GM12801 (cell line): Measurements from ENCODE around the gene TYSND1.

Experiments
- TF ChIP-seq, protein P1 (sequence below): IDR thresholded peaks from one replicate; pipeline ENCODE4 v1.5.1; 2011; ENCODE audit warnings: control low read depth; ENCODE audit not compliant: insufficient read length; ENCODE audit errors: extremely low read depth

Gene TYSND1

DNA sequence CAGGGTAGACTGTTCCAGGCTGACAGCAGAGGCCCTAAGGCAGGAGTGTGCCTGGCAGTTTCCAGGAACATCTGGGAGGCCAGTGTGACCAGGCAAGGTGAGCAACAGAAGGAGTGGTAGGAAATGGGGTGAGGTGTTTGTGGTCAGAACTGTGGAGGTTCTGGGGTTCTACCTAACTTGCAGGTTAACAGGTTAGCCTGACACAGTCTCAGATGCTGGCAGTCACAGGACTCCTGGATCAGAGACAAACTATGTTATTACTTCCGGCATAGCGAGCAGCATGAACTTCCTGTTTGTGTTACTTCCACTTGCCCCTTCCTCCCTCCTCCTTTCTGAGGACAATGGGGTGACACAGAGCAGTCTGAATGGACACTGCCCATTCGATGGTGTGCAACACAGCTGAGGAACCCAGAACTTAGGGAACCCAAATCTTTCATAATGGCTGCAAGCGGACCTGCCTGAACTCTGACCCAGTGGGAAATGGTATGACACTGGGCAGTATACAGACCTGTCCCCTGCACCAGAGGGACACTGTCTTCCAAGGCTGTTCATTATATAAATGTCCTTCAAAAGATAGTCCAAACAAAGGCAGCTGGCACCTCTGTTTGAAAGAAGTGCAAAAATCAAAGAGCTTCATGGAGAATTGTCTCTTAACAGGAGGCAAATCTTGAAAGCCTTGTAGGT, 27.7 kb upstream of the TYSND1 start:
- TF ChIP-seq, protein P1, sequence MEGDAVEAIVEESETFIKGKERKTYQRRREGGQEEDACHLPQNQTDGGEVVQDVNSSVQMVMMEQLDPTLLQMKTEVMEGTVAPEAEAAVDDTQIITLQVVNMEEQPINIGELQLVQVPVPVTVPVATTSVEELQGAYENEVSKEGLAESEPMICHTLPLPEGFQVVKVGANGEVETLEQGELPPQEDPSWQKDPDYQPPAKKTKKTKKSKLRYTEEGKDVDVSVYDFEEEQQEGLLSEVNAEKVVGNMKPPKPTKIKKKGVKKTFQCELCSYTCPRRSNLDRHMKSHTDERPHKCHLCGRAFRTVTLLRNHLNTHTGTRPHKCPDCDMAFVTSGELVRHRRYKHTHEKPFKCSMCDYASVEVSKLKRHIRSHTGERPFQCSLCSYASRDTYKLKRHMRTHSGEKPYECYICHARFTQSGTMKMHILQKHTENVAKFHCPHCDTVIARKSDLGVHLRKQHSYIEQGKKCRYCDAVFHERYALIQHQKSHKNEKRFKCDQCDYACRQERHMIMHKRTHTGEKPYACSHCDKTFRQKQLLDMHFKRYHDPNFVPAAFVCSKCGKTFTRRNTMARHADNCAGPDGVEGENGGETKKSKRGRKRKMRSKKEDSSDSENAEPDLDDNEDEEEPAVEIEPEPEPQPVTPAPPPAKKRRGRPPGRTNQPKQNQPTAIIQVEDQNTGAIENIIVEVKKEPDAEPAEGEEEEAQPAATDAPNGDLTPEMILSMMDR = no peak

DNA sequence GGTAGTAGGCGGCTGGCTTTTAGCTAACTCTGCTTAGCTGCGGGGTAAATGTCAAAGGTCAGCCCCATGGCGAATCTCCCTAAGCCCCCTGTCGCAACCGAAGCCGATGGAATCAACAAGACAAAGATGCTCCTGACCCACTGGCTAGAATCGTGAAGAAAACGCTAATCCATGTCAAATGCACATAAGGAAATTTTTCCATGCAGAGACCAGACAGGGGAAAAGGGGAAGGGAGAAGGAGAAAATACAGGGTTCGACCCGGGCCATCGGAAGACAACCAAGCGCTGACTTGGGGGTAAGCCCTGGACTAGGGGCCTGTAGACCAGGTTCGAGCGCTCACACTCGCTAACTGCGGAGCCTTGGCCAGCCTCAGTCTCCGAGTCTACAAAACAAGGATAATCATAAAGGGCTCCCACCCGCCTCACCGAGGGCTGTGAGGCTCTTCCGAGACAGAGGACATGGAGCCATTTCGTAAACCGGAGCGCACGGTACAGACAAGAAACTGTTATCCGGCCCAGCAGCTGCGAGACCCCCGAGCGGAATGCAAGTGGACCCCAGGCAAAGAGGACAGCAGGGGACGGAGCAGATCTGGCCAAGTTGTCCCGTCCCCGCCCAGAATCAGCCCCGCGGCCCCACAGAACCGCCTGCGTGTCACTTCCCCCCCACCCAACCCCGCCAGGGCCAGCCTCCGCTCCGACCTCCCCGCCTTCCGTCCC, 23.3 kb upstream of the TYSND1 start:
- TF ChIP-seq, protein P1 = no peak

DNA sequence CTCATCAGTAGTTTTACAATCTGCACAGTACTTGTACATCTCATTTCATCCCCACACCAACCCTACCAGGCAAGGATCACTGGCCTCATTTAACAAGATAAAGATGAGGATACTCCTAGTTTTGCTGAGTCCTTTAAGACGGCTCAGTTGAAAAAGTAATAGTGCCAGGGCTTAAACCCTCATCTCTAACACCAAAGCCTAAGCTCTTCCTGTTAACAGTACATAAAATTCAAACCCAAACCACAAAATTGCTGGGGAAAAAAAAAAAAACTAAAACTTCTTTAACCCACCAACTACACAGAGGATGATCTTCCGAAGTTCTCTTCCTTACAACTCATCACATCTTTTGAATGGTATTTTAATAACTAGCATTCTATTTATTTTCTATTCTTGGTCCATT, 22.5 kb upstream of the TYSND1 start:
- TF ChIP-seq, protein P1 = no peak

DNA sequence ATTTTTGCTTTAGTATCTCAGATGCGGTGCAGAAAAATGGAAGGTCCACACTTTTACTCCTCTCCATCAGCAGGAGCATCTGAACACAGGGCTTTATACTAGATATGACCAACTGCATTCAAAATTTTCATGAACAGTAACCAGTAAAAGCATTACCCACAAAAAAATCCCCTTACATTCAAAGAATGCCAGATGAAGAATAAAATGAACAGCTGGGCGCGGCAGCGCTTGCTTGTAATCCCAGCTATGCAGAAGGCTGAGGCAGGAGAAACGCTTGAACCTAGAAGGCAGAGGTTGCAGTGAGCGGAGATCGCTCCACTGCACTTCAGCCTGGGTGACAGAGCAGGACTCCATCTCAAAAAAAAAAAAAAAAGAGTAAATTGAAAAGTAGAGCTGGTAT, 20.7 kb upstream of the TYSND1 start:
- TF ChIP-seq, protein P1 = no peak

DNA sequence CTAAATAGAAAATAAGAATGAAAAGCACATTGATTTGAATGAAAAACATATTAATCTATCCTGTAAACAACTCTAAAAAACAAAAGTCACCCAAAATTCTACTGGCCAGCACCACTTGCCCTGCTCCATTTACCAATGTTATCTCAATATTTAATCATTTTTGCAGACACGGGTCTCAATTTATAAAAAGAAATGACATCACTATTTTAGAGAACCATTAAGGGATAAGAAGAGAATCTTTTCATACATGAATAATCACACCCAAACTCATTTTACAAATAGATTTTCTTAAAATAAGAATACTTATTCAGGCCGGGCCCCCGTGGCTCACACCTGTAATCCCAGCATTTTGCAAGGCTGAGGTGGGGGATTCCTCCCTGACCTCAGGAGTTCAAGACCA, 19.9 kb upstream of the TYSND1 start:
- TF ChIP-seq, protein P1 = no peak

DNA sequence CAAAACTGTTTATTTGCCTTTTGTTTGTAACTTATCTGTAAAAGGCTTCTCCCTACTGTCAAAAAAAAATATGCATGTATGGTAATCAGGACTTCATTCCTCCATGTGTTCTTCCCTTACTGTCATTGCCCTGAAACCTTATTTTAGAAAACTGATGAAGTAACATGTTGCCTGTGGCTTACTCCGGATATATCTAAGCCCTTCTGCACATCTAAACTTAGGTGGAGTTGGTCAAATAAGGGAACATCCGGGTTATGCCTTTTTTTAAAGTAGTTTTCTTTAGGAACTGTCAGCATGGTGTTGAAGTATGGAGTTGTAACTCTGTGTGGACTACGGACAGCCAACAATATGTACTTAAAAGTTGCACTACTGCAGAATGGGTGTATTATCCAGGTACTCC, 17.7 kb upstream of the TYSND1 start:
- TF ChIP-seq, protein P1 = no peak

DNA sequence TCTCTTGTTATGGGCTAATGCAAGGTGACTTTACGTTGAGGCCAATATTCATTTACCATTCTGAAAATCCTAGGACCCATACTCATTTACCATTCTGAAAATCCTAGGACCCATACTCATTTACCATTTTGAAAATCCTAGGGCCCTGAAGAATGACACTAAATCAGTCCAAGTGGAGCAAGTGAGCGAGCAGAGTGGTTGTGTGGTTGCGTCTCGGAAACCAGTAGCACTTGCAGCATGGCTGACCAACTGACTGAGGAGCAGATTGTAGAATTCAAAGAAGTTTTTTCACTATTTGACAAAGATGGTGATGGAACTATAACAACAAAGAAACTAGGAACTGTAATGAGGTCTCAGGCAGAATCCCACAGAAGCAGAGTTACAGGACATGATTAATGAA, 16.9 kb upstream of the TYSND1 start:
- TF ChIP-seq, protein P1 = no peak
